SU-DHL-6 (cell line): ENCODE measurements around the gene RPS14.

Source experiments
- H2AFZ ChIP-seq: fragments of 200-600 bp; sonication (generic); 2 replicates; pipeline ENCODE4 v1.6.1; 2014; ENCODE audit warnings: low read depth, mild to moderate bottlenecking, moderate library complexity, mixed read lengths, antibody characterized with exemption, low read length; ENCODE audit not compliant: severe bottlenecking
- H3F3A ChIP-seq: fragments of 200-600 bp; shearing (Covaris generic); 2 replicates; pipeline ENCODE4 v1.6.0; 2016; ENCODE audit warnings: antibody characterized with exemption, mild to moderate bottlenecking; ENCODE audit not compliant: insufficient read depth
- H3K27ac ChIP-seq: fragments of 200-600 bp; sonication (generic); 2 replicates; pipeline ENCODE4 v1.5.1; 2016; ENCODE audit warnings: low read depth, mild to moderate bottlenecking, low read length, moderate library complexity, mixed read lengths
- H3K27me3 ChIP-seq: fragments of 200-600 bp; sonication (generic), shearing (Covaris generic); 2 replicates; pipeline ENCODE4 v1.6.0; 2014; ENCODE audit warnings: mild to moderate bottlenecking, low read length
- H3K36me3 ChIP-seq: fragments of 200-600 bp; sonication (generic); 2 replicates; pipeline ENCODE4 v1.6.1; 2014; ENCODE audit warnings: mild to moderate bottlenecking, low read length, mixed read lengths
- H3K4me2 ChIP-seq: fragments of 300-600, 200-600 bp; shearing (Covaris generic), sonication (generic); 2 replicates; pipeline ENCODE4 v1.6.0; 2014; ENCODE audit warnings: low read length, low read depth, mild to moderate bottlenecking; ENCODE audit not compliant: poor library complexity, severe bottlenecking
- H3K4me3 ChIP-seq: fragments of 200-600 bp; sonication (generic); 2 replicates; pipeline ENCODE4 v1.5.1; 2014; ENCODE audit warnings: antibody characterized with exemption, low read length, mild to moderate bottlenecking, mixed read lengths; ENCODE audit not compliant: insufficient read depth, poor library complexity, severe bottlenecking
- H3K79me2 ChIP-seq: fragments of 200-600 bp; sonication (generic); 2 replicates; pipeline ENCODE4 v1.6.1; 2014; ENCODE audit warnings: mild to moderate bottlenecking, low read length, moderate library complexity; ENCODE audit not compliant: insufficient read depth
- H3K9ac ChIP-seq: fragments of 200-600 bp; sonication (generic); 2 replicates; pipeline ENCODE4 v1.7.0; 2014; ENCODE audit warnings: mild to moderate bottlenecking, low read length
- H3K9me2 ChIP-seq: fragments of 200-600 bp; sonication (generic); replicated peaks from 2 replicates; pipeline ENCODE4 v1.6.1; 2014; ENCODE audit warnings: low read length; ENCODE audit not compliant: insufficient read depth
- H3K9me3 ChIP-seq: fragments of 200-600 bp; sonication (generic); 2 replicates; pipeline ENCODE4 v1.6.1; 2014; ENCODE audit warnings: low read length, mixed read lengths; ENCODE audit not compliant: insufficient read depth
- H4K20me1 ChIP-seq: fragments of 200-600 bp; sonication (generic); 2 replicates; pipeline ENCODE4 v1.6.1; 2014; ENCODE audit warnings: low read depth, mild to moderate bottlenecking, antibody characterized with exemption, low read length, moderate library complexity, mixed read lengths
- CTCF ChIP-seq: fragments of 200-600 bp; sonication (generic); IDR thresholded peaks from one replicate; pipeline ENCODE4 v1.5.1; 2017; ENCODE audit warnings: antibody characterized with exemption, mild to moderate bottlenecking, low read length, moderate library complexity; ENCODE audit not compliant: insufficient read depth, poor library complexity, severe bottlenecking
- EZH2phosphoT487 ChIP-seq: fragments of 200-600 bp; sonication (generic), shearing (Covaris generic); conservative IDR thresholded peaks from 2 replicates; pipeline ENCODE4 v1.6.1; 2018; ENCODE audit warnings: mild to moderate bottlenecking, antibody characterized with exemption, low read length, moderate library complexity, mixed read lengths

RPS14 gene

GRCh38 chr5:150397782-150398721 lies 51.5 kb downstream of the RPS14 start:
- no peaks in the 10 kb centered on the region for H3K27me3 ChIP-seq
- no peak overlapping the region for H3K4me3 ChIP-seq
- no peak for TF ChIP-seq CTCF
- TF ChIP-seq EZH2phosphoT487, result no peak
- no peaks in the 10 kb centered on the region for H4K20me1 ChIP-seq
- peaks cover 55% of the 10 kb centered on the region for H3F3A ChIP-seq
- H3K27ac ChIP-seq, result peak overlapping the region; percentile 38; the same call in 1 of the 2 replicates
- H3K36me3 ChIP-seq, result no peaks in the 10 kb centered on the region
- no peaks in the 10 kb centered on the region for H3K79me2 ChIP-seq
- no peak overlapping the region for H2AFZ ChIP-seq
- H3K4me2 ChIP-seq, result no peak overlapping the region
- no peaks in the 10 kb centered on the region for H3K9me2 ChIP-seq
- H3K9me3 ChIP-seq, result no peaks in the 10 kb centered on the region
- H3K9ac ChIP-seq, result no peak overlapping the region

GRCh38 chr5:150397146-150397781 lies 52.3 kb downstream of the RPS14 start:
- Histone ChIP-seq H3K27ac (no peak overlapping the region), H3K9me3 (no peaks in the 10 kb centered on the region), H3K4me2 (no peak overlapping the region), H3K9me2 (no peaks in the 10 kb centered on the region), H3K79me2 (no peaks in the 10 kb centered on the region), H3F3A (peaks cover 47% of the 10 kb centered on the region), H3K9ac (no peak overlapping the region), H3K36me3 (no peaks in the 10 kb centered on the region), H4K20me1 (no peaks in the 10 kb centered on the region), H2AFZ (no peak overlapping the region), H3K4me3 (no peak overlapping the region), H3K27me3 (no peaks in the 10 kb centered on the region)
- TF ChIP-seq EZH2phosphoT487 (no peak), CTCF (no peak)

- TF ChIP-seq CTCF, result no peak
- TF ChIP-seq EZH2phosphoT487, result no peak
- Histone ChIP-seq H3K4me3 (no peak overlapping the region), H2AFZ (no peak overlapping the region), H3K27me3 (no peaks in the 10 kb centered on the region), H3K36me3 (no peaks in the 10 kb centered on the region), H3K9me3 (no peaks in the 10 kb centered on the region), H3K9me2 (no peaks in the 10 kb centered on the region), H3K9ac (no peak overlapping the region), H3K27ac (no peak overlapping the region), H3K4me2 (no peak overlapping the region), H3F3A (peaks cover 37% of the 10 kb centered on the region), H3K79me2 (no peaks in the 10 kb centered on the region), H4K20me1 (no peaks in the 10 kb centered on the region)
These were observed 53.3 kb downstream of the RPS14 start for GRCh38 chr5:150396267-150396666.
